Mesothelial cell of epicardium (in vitro differentiated cells): ENCODE data around the gene CBX1. TPM values are rescaled to one million over a fixed set of nuclear protein-coding genes. Genes with fewer than 3 reads are reported as not detected.

Source experiments
- DNase-seq, 2 experiments: peaks; one replicate each; pipeline ENCODE4 v3.0.0; 2021; ENCODE audit warnings: low spot score in 2 of 2; ENCODE audit not compliant: unreplicated experiment in 2 of 2
- H3K27ac Mint-ChIP-seq: 2 replicates; pipeline ENCODE4 v1.8.0; 2021; ENCODE audit warnings: mixed read lengths
- H3K27me3 Mint-ChIP-seq: 2 replicates; pipeline ENCODE4 v1.8.0; 2021; ENCODE audit warnings: low read depth, mixed read lengths
- H3K36me3 Mint-ChIP-seq: 2 replicates; pipeline ENCODE4 v1.8.0; 2021; ENCODE audit warnings: mixed read lengths
- H3K4me1 Mint-ChIP-seq: 2 replicates; pipeline ENCODE4 v1.8.0; 2021; ENCODE audit warnings: mixed read lengths
- H3K4me3 Mint-ChIP-seq: 2 replicates; pipeline ENCODE4 v1.8.0; 2021; ENCODE audit warnings: mild to moderate bottlenecking, moderate library complexity, mixed read lengths
- H3K9me3 Mint-ChIP-seq: 2 replicates; pipeline ENCODE4 v1.8.0; 2021; ENCODE audit warnings: mixed read lengths
- CTCF ChIP-seq: fragments of 200-600 bp; sonication (generic); IDR thresholded peaks from one replicate; pipeline ENCODE4 v1.5.0; 2021; ENCODE audit warnings: antibody characterized with exemption; ENCODE audit not compliant: unreplicated experiment
- total RNA-seq: library from RNA; stranded (reverse); gene quantifications from 3 replicates; pipeline ENCODE4 v1.2.1, GENCODE V29; 2021

CBX1 gene
- total RNA-seq, 1 donor from 2014 or later, result 142 TPM

- H3K27me3 Mint-ChIP-seq, result peaks cover 2% of the 10 kb centered on the region
- H3K4me1 Mint-ChIP-seq, result peaks cover 6% of the 10 kb centered on the region
- no peak for TF ChIP-seq CTCF
- no peak for DNase-seq
- H3K27ac Mint-ChIP-seq, result no peak overlapping the region
- no peaks in the 10 kb centered on the region for H3K36me3 Mint-ChIP-seq
- H3K9me3 Mint-ChIP-seq, result no peaks in the 10 kb centered on the region
- no peak overlapping the region for H3K4me3 Mint-ChIP-seq
Observed at GRCh38 chr17:48031966-48032365, 69.3 kb downstream of the CBX1 start.

- Mint-ChIP-seq H3K27ac (no peak overlapping the region), H3K27me3 (no peaks in the 10 kb centered on the region), H3K36me3 (no peaks in the 10 kb centered on the region), H3K9me3 (no peaks in the 10 kb centered on the region), H3K4me3 (no peak overlapping the region), H3K4me1 (peaks cover 15% of the 10 kb centered on the region)
- DNase-seq, result no peak
- no peak for TF ChIP-seq CTCF
Observed at GRCh38 chr17:48030531-48030930, 70.7 kb downstream of the CBX1 start.

GRCh38 chr17:48028736-48029135 lies 72.5 kb downstream of the CBX1 start:
- H3K9me3 Mint-ChIP-seq, result no peaks in the 10 kb centered on the region
- H3K27me3 Mint-ChIP-seq, result peaks cover 11% of the 10 kb centered on the region
- no peak for DNase-seq
- no peak overlapping the region for H3K4me3 Mint-ChIP-seq
- TF ChIP-seq CTCF, result no peak
- H3K36me3 Mint-ChIP-seq, result no peaks in the 10 kb centered on the region
- H3K27ac Mint-ChIP-seq, result no peak overlapping the region
- H3K4me1 Mint-ChIP-seq, result peaks cover 28% of the 10 kb centered on the region

GRCh38 chr17:48027322-48027981 lies 73.8 kb downstream of the CBX1 start:
- H3K4me3 Mint-ChIP-seq, result no peak overlapping the region
- H3K36me3 Mint-ChIP-seq, result no peaks in the 10 kb centered on the region
- H3K9me3 Mint-ChIP-seq, result no peaks in the 10 kb centered on the region
- no peak for DNase-seq
- H3K27ac Mint-ChIP-seq, result peak overlapping the region; percentile 15
- peaks cover 23% of the 10 kb centered on the region for H3K27me3 Mint-ChIP-seq
- peaks cover 34% of the 10 kb centered on the region for H3K4me1 Mint-ChIP-seq
- TF ChIP-seq CTCF, result no peak

GRCh38 chr17:48026502-48027321 lies 74.6 kb downstream of the CBX1 start:
- H3K4me1 Mint-ChIP-seq, result peaks cover 34% of the 10 kb centered on the region
- DNase-seq, result peak in 1 of 2 experiments; percentile 89
- peak overlapping the region; percentile 27 for H3K4me3 Mint-ChIP-seq
- peaks cover 29% of the 10 kb centered on the region for H3K27me3 Mint-ChIP-seq
- H3K9me3 Mint-ChIP-seq, result no peaks in the 10 kb centered on the region
- TF ChIP-seq CTCF, result peak; percentile 77
- peak overlapping the region; percentile 64 for H3K27ac Mint-ChIP-seq
- H3K36me3 Mint-ChIP-seq, result no peaks in the 10 kb centered on the region
